ENCODE measurements around the gene AP2A1. TPM values are rescaled to one million over a fixed set of nuclear protein-coding genes. Genes with fewer than 3 reads are reported as not detected.

Gene AP2A1
- polyA plus RNA-seq, 2 of the 4 experiments (the other 2 are of a cell fraction), result 36.6 to 58.6 TPM

GRCh38 chr19:49812997-49813861 is 46.4 kb downstream of the AP2A1 start, which contains the start of gene FUZ:
TSS of gene FUZ (minus strand) at chr19:49813292. CDS start at chr19:49813106, 186 bp downstream.
- Histone ChIP-seq H3K9me3 (no peaks in the 10 kb centered on the region), H3K4me1 (peaks cover 28% of the 10 kb centered on the region), H3K4me3 (peak within 1 kb of the TSS; percentile 54), H3K4me2 (peak within 1 kb of the TSS; percentile 88), H3K27ac (peak within 1 kb of the TSS; percentile 81 to 92)
- POLR2A ChIA-PET, result interaction anchor here (0.7 to 1.4 kb wide), 5 partner anchors 37 to 137 kb away, joined by 3 to 4 read pairs (median 4); partner anchors contain the start of genes AP2A1, NUP62 and PRMT1
- ATAC-seq (peak; percentile 63 to 76), DNase-seq (ENCODE audit: low read depth in 1 of 2, low spot score in 1 of 2) (peak; percentile 100), FAIRE-seq (peak; percentile 99)
- 7% methylated on average over 45 of the region's 45 CpGs for WGBS (ENCODE audit: missing lambda C conversion rate)
- CTCF ChIA-PET, result interaction anchor here (0.6 to 1.7 kb wide), 7 partner anchors 12 to 323 kb away, joined by 3 to 6 read pairs (median 3); no protein-coding TSS in a partner anchor
- TF ChIP-seq RFX5 (IDR thresholded peaks at IDR 0.05) (peak; percentile 72; the same call in 1 of the 2 replicates), SMC3 (IDR thresholded peaks at IDR 0.05) (0 out of 3 replicates have a peak, but pooled peaks have one; percentile 14), SREBF2 (IDR thresholded peaks at IDR 0.05) (no peak), TFCP2L1 (CRISPR knock-in tag; IDR thresholded peaks at IDR 0.05) (no peak; the same call in 1 of the 2 replicates), ESRRA (IDR thresholded peaks at IDR 0.05; ENCODE audit: borderline replicate concordance, low read length) (no peak), E2F6 (IDR thresholded peaks at IDR 0.05; ENCODE audit: borderline replicate concordance, low read depth) (no peak), POLR2AphosphoS2 (conservative IDR thresholded peaks at IDR 0.05; ENCODE audit: low read length) (no peak), JUNB (IDR thresholded peaks at IDR 0.05) (no peak), REST (IDR thresholded peaks at IDR 0.05) (no peak), CBX2 (IDR thresholded peaks at IDR 0.05; ENCODE audit: borderline replicate concordance, low read depth) (no peak), FOSL2 (IDR thresholded peaks at IDR 0.05) (no peak), FOSL2 (CRISPR knock-in tag; IDR thresholded peaks at IDR 0.05) (no peak), MYC (IDR thresholded peaks at IDR 0.05; ENCODE audit: borderline replicate concordance, low read length) (no peak), HMGXB4 (CRISPR knock-in tag; IDR thresholded peaks at IDR 0.05; ENCODE audit: borderline replicate concordance) (no peak), GATA3 (IDR thresholded peaks at IDR 0.05; ENCODE audit: borderline replicate concordance) (peak; percentile 63), TP53 (CRISPR knock-in tag; IDR thresholded peaks at IDR 0.05) (no peak), RARB (CRISPR knock-in tag; IDR thresholded peaks at IDR 0.05) (no peak), NPAS2 (CRISPR knock-in tag; IDR thresholded peaks at IDR 0.05; ENCODE audit: borderline replicate concordance) (no peak), CBX8 (IDR thresholded peaks at IDR 0.05) (no peak), CEBPB (IDR thresholded peaks at IDR 0.05) (no peak), MAZ (IDR thresholded peaks at IDR 0.05; ENCODE audit: borderline replicate concordance, low read depth, low read length) (peak; percentile 74; the same call in 1 of the 2 replicates), POLR2A (IDR thresholded peaks at IDR 0.05; ENCODE audit: low read length) (peak; percentile 35; the same call in 1 of the 2 replicates), EHMT2 (IDR thresholded peaks at IDR 0.05; ENCODE audit: low read depth) (no peak), HES2 (IDR thresholded peaks at IDR 0.05) (no peak), RNF2 (IDR thresholded peaks at IDR 0.05; ENCODE audit: borderline replicate concordance, low read depth) (no peak), KDM5A (IDR thresholded peaks at IDR 0.05) (0 out of 2 replicates have a peak, but pooled peaks have one; percentile 45), USF2 (IDR thresholded peaks at IDR 0.05) (peak; percentile 50; the same call in 1 of the 2 replicates), CHD2 (IDR thresholded peaks at IDR 0.05; ENCODE audit: low read length, partially characterized antibody) (no peak), NFE2L2 (conservative IDR thresholded peaks at IDR 0.05; ENCODE audit: low read length) (no peak), HDAC2 (IDR thresholded peaks at IDR 0.05) (no peak), ZSCAN20 (CRISPR knock-in tag; IDR thresholded peaks at IDR 0.05) (no peak), ZC3H11A (IDR thresholded peaks at IDR 0.05) (no peak), MAX (IDR thresholded peaks at IDR 0.05) (peak; percentile 58), ZFP36 (IDR thresholded peaks at IDR 0.05; ENCODE audit: borderline replicate concordance, partially characterized antibody) (peak; percentile 9), HOXA7 (CRISPR knock-in tag; IDR thresholded peaks at IDR 0.05) (no peak)

Measured in A549 (cell line).